ENCODE results near the gene PFN1.
"Not testable (repeated sequence)": the region's sequence is repeated elsewhere in the genome, so short reads cannot be mapped to it uniquely, and the experiment has no call there.

DNA sequence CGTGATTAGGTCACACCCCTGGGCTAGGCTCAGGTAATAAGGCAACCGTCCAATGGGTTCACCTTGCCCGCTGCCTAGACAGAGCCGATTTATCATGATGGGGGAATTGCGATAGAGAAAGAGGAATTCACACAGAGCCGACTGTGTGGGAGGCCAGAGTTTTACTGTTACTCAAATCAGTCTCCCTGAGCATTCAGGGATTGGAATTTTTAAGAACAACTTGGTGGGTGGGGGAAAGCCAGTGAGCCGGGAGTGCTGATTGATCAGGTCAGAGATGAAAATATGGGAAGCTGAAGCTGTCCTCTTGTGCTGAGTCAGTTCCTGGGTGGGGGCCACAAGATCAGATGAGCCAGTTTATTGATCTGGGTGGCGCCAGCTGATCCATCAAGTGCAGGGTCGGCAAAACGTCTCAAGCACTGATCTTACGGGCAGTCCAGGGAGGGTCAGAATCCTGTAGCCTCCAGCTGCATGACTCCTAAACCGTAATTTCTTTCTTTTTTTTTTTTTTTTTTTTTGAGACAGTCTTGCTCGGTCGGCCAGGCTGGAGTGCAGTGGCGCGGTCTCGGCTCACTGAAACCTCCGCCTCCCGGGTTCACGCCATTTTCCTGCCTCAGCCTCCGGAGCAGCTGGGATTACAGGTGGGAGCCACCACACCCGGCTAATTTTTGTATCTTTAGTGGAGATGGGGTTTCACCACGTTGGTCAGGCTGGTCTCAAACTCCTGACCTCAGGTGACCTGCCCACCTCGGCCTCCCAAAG lies 21.6 kb downstream of the PFN1 start:
- not testable (repeated sequence) for TF ChIP-seq CTCF (IDR thresholded peaks at IDR 0.05; ENCODE audit: low read depth, low read length, poor library complexity, severe bottlenecking); EZH2phosphoT487 (IDR thresholded peaks at IDR 0.05; ENCODE audit: borderline replicate concordance, low read length)

Data from DOHH2 (cell line).